ENCODE measurements around the gene PRCC.

GRCh38 chr1:156738916-156739315 is 28.4 kb upstream of the PRCC start:
- TF ChIP-seq, protein P1, sequence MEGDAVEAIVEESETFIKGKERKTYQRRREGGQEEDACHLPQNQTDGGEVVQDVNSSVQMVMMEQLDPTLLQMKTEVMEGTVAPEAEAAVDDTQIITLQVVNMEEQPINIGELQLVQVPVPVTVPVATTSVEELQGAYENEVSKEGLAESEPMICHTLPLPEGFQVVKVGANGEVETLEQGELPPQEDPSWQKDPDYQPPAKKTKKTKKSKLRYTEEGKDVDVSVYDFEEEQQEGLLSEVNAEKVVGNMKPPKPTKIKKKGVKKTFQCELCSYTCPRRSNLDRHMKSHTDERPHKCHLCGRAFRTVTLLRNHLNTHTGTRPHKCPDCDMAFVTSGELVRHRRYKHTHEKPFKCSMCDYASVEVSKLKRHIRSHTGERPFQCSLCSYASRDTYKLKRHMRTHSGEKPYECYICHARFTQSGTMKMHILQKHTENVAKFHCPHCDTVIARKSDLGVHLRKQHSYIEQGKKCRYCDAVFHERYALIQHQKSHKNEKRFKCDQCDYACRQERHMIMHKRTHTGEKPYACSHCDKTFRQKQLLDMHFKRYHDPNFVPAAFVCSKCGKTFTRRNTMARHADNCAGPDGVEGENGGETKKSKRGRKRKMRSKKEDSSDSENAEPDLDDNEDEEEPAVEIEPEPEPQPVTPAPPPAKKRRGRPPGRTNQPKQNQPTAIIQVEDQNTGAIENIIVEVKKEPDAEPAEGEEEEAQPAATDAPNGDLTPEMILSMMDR (IDR thresholded peaks at IDR 0.05), result no peak
- TF ChIP-seq PBX3 (IDR thresholded peaks at IDR 0.05) (no peak), MYC (IDR thresholded peaks at IDR 0.05; ENCODE audit: borderline replicate concordance, low read length) (no peak), MAX (IDR thresholded peaks at IDR 0.05) (no peak), RARB (CRISPR knock-in tag; IDR thresholded peaks at IDR 0.05) (no peak), KDM5A (IDR thresholded peaks at IDR 0.05) (no peak), ZSCAN20 (CRISPR knock-in tag; IDR thresholded peaks at IDR 0.05) (no peak), RFX5 (IDR thresholded peaks at IDR 0.05) (no peak), EP300 (IDR thresholded peaks at IDR 0.05) (no peak), SMC3 (IDR thresholded peaks at IDR 0.05) (no peak)

All from A549 (cell line).